ENCODE results near the gene MRPS11. TPM values are rescaled to one million over a fixed set of nuclear protein-coding genes. Genes with fewer than 3 reads are reported as not detected.

MRPS11 gene
- total and polyA plus RNA-seq, 2 of the 8 experiments (the other 6 are each of a cell fraction or from before 2014, with no cell fraction given): 41.4 to 59.2 TPM

GRCh38 chr15:88447206-88447605 lies 20.3 kb upstream of the MRPS11 start:
- peaks cover 0 to 3% of the 10 kb centered on the region in 2 experiments; a peak in 1 of 4 replicates for H3K9me3 ChIP-seq (ENCODE audit: insufficient read depth in 2 of 2, low read depth in 1 of 2, low read length in 1 of 2)
- H3K27ac ChIP-seq (ENCODE audit: low read depth, low read length): no peak overlapping the region
- no peak overlapping the region for H3K56ac ChIP-seq (replicated peaks; ENCODE audit: insufficient read length, low read depth, low read length)
- no peak overlapping the region for H3K23ac ChIP-seq (ENCODE audit: insufficient read length)
- FAIRE-seq (no peak), DNase-seq (ENCODE audit: low read depth in 1 of 2, low spot score in 2 of 2) (no peak)
- whole genome bisulfite sequencing, 2 experiments (ENCODE audit: extremely low coverage in 1 of 2, insufficient coverage in 1 of 2, insufficient read length in 1 of 2, insufficient replicate concordance in 2 of 2, low coverage in 1 of 2, low lambda C conversion rate in 2 of 2, missing lambda C conversion rate in 1 of 2): 95% methylated on average over 1 of the region's 1 CpG; no CpG with 5 or more reads in 1 of the 2 experiments
- H3K4ac ChIP-seq (replicated peaks; ENCODE audit: insufficient read length, low read depth, low read length): no peak overlapping the region
- no peak overlapping the region for H2BK20ac ChIP-seq (ENCODE audit: low read length)
- no peak overlapping the region for H2BK12ac ChIP-seq (ENCODE audit: low read depth, low read length)
- H3K14ac ChIP-seq (ENCODE audit: insufficient read length): no peak overlapping the region
- no peak overlapping the region for H2BK5ac ChIP-seq (ENCODE audit: low read depth, low read length)
- H3K79me1 ChIP-seq (ENCODE audit: low read depth, low read length): no peaks in the 10 kb centered on the region
- ChIA-PET CTCF (ENCODE audit: partially characterized antibody) (interaction anchor here (1.3 to 5.4 kb wide), 11 partner anchors 7 to 420 kb away, joined by 3 to 41 read pairs (median 13); no protein-coding TSS in a partner anchor), POLR2A (ENCODE audit: partially characterized antibody) (interaction anchor here (0.9 kb wide), 1 partner anchor 9 kb away, joined by 4 read pairs; no protein-coding TSS in a partner anchor)
- H3K27me3 ChIP-seq (replicated peaks in 1 of 4; ENCODE audit: control insufficient read depth in 3 of 4, extremely low read depth in 1 of 4, insufficient read depth in 3 of 4, low read length in 3 of 4): peaks cover 0 to 10% (median 5%) of the 10 kb centered on the region in 4 experiments; a peak in 4 of 7 replicates
- H3K23me2 ChIP-seq (ENCODE audit: low read depth, low read length): 0 out of 2 replicates have a peak, but pooled peaks cover under 1% of the 10 kb centered on the region
- no peak overlapping the region for H4K5ac ChIP-seq (ENCODE audit: insufficient read length, low read depth, low read length)
- no peak overlapping the region for H3K4me3 ChIP-seq (ENCODE audit: extremely low read depth in 1 of 4, insufficient read depth in 2 of 4, low read depth in 3 of 4, low read length in 4 of 4)
- no peak overlapping the region for H2BK15ac ChIP-seq (ENCODE audit: low read length)
- H3K18ac ChIP-seq (ENCODE audit: extremely low read depth, low read length): no peak overlapping the region
- no peak overlapping the region for H4K91ac ChIP-seq (replicated peaks; ENCODE audit: insufficient read length, low read length)
- H2AK5ac ChIP-seq (ENCODE audit: low read depth, low read length): no peak overlapping the region
- H2AFZ ChIP-seq (ENCODE audit: low read length): no peak overlapping the region
- no peaks in the 10 kb centered on the region for H3K4me1 ChIP-seq (replicated peaks in 1 of 4; ENCODE audit: control insufficient read depth in 3 of 4, insufficient read depth in 4 of 4, low read length in 3 of 4)
- H3K36me3 ChIP-seq (ENCODE audit: control insufficient read depth in 2 of 4, insufficient read depth in 4 of 4, low read length in 3 of 4): no peaks in the 10 kb centered on the region
- H2BK120ac ChIP-seq (replicated peaks; ENCODE audit: low read depth, low read length): no peak overlapping the region
- no peak overlapping the region for H3K9ac ChIP-seq (replicated peaks in 1 of 4; ENCODE audit: extremely low read depth in 1 of 4, low read depth in 3 of 4, low read length in 3 of 4)
- no peaks in the 10 kb centered on the region for H4K20me1 ChIP-seq (replicated peaks in 1 of 2; ENCODE audit: control insufficient read depth in 1 of 2, insufficient read depth in 2 of 2, low read length in 2 of 2)
- H3K79me2 ChIP-seq (ENCODE audit: control insufficient read depth in 1 of 2, insufficient read depth in 2 of 2, low read length in 2 of 2): no peaks in the 10 kb centered on the region
- H3K4me2 ChIP-seq (ENCODE audit: insufficient read depth in 1 of 2, low read depth in 2 of 2, low read length in 2 of 2): no peak overlapping the region
- H4K8ac ChIP-seq (ENCODE audit: extremely low read depth, insufficient read depth, low read length): no peak overlapping the region
- TF ChIP-seq SIRT6 (IDR thresholded peaks at IDR 0.05; ENCODE audit: low read length): no peak
- TF ChIP-seq SP2 (IDR thresholded peaks at IDR 0.05; ENCODE audit: low read length): no peak
- TF ChIP-seq POU5F1 (IDR thresholded peaks at IDR 0.05; ENCODE audit: low read depth, low read length): no peak
- TF ChIP-seq EZH2 (IDR thresholded peaks at IDR 0.05; ENCODE audit: low read depth, low read length, severe bottlenecking): no peak
- TF ChIP-seq SP4 (IDR thresholded peaks at IDR 0.05; ENCODE audit: low read length): no peak
- TF ChIP-seq TBP (IDR thresholded peaks at IDR 0.05; ENCODE audit: low read depth, low read length): no peak
- no peak for TF ChIP-seq FOSL1 (IDR thresholded peaks at IDR 0.05; ENCODE audit: insufficient read depth, low read depth, low read length)
- no peak for TF ChIP-seq SIX5 (IDR thresholded peaks at IDR 0.05; ENCODE audit: low read depth, low read length)
- TF ChIP-seq TAF1 (IDR thresholded peaks at IDR 0.05; ENCODE audit: low read depth, low read length): no peak
- TF ChIP-seq RAD21 (IDR thresholded peaks at IDR 0.05 in 1 of 2, conservative IDR thresholded peaks at IDR 0.05 in 1 of 2; ENCODE audit: low read depth in 2 of 2, low read length in 2 of 2): no peak
- no peak for TF ChIP-seq CBX5 (IDR thresholded peaks at IDR 0.05; ENCODE audit: low read depth, low read length)
- no peak for TF ChIP-seq SRF (IDR thresholded peaks at IDR 0.05; ENCODE audit: low read depth, low read length)
- TF ChIP-seq CHD1 (IDR thresholded peaks at IDR 0.05; ENCODE audit: low read depth, low read length): no peak
- TF ChIP-seq TAF7 (optimal IDR thresholded peaks at IDR 0.05; ENCODE audit: borderline replicate concordance, low read depth, low read length): no peak
- no peak for TF ChIP-seq SIN3A (conservative IDR thresholded peaks at IDR 0.05 in 1 of 2, IDR thresholded peaks at IDR 0.05 in 1 of 2; ENCODE audit: low read depth in 1 of 2, low read length in 2 of 2)

Measured in H1 (cell line).